SU-DHL-6 (cell line): ENCODE results near the gene RIMBP2.

Experiments used
- CTCF ChIP-seq: fragments of 200-600 bp; sonication (generic); IDR thresholded peaks from one replicate; pipeline ENCODE4 v1.5.1; 2017; ENCODE audit warnings: antibody characterized with exemption, mild to moderate bottlenecking, low read length, moderate library complexity; ENCODE audit not compliant: insufficient read depth, poor library complexity, severe bottlenecking
- EZH2phosphoT487 ChIP-seq: fragments of 200-600 bp; sonication (generic), shearing (Covaris generic); conservative IDR thresholded peaks from 2 replicates; pipeline ENCODE4 v1.6.1; 2018; ENCODE audit warnings: mild to moderate bottlenecking, antibody characterized with exemption, low read length, moderate library complexity, mixed read lengths

DNA sequence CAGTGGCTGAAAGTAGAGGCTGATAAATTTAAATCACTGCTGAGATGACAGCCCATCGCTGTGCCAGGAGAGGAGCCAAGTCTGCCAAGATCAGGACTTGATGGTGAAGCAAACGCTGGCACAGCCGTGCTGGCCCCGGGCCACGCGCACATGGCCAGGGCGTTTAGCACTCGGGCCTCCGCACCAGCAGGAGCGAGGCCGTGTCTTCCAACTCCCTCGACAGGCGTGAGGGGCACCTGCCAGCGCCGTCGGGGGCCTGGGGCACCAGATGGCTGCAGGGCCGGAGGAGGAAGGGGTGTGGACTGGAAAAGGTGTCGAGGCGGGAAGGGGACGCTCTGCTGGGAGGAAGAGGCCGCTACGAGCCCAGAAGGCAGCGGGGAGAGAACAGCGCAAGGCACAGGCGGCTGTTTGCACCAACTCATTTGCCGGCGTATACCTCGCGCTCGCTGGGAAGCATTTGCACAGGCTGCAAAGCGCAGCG is 29.5 kb downstream of the RIMBP2 start:
- TF ChIP-seq CTCF, result no peak
- TF ChIP-seq EZH2phosphoT487, result no peak
